ENCODE data around the gene RAD18. TPM values are rescaled to one million over a fixed set of nuclear protein-coding genes. Genes with fewer than 3 reads are reported as not detected.

Gene RAD18
- total RNA-seq, 1 donor from 2014 or later = 35.4 TPM

DNA sequence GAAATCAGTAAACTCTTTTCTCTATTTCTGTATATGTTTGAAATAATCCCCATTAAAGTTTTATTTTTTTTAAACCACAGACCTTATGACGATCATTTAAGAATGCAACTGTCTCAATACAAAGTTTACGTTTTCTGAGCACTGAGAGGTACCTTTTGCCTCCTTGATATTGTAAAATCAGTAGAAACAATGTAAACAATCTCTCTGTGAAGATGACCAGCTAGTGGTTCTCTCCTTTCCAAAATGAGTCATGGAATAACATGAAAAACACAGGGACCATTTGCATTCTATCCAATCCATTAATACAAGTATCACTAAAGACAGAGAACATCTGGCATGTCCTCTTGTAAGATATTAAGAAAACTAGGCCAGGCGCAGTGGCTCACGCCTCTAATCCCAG is 48.8 kb downstream of the RAD18 start:
- no peak for DNase-seq (ENCODE audit: extremely low spot score in 2 of 2)
- no peak overlapping the region for H3K27ac ChIP-seq
- TF ChIP-seq, protein P1, sequence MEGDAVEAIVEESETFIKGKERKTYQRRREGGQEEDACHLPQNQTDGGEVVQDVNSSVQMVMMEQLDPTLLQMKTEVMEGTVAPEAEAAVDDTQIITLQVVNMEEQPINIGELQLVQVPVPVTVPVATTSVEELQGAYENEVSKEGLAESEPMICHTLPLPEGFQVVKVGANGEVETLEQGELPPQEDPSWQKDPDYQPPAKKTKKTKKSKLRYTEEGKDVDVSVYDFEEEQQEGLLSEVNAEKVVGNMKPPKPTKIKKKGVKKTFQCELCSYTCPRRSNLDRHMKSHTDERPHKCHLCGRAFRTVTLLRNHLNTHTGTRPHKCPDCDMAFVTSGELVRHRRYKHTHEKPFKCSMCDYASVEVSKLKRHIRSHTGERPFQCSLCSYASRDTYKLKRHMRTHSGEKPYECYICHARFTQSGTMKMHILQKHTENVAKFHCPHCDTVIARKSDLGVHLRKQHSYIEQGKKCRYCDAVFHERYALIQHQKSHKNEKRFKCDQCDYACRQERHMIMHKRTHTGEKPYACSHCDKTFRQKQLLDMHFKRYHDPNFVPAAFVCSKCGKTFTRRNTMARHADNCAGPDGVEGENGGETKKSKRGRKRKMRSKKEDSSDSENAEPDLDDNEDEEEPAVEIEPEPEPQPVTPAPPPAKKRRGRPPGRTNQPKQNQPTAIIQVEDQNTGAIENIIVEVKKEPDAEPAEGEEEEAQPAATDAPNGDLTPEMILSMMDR (IDR thresholded peaks at IDR 0.05) = no peak
- no peak for TF ChIP-seq POLR2A (IDR thresholded peaks at IDR 0.05)
- TF ChIP-seq POLR2AphosphoS5 (IDR thresholded peaks at IDR 0.05; ENCODE audit: insufficient read depth in 1 of 2, low read depth in 1 of 2) = no peak
- no peaks in the 10 kb centered on the region for H3K9me3 ChIP-seq
- intact Hi-C loops (cut with DNase I) = no loop called here
- no peak overlapping the region for H3K4me3 ChIP-seq
- H3K4me1 ChIP-seq = no peaks in the 10 kb centered on the region
- H3K36me3 ChIP-seq = no peaks in the 10 kb centered on the region
- H3K27me3 ChIP-seq = no peaks in the 10 kb centered on the region

GRCh38 chr3:8911781-8912180 is 51.5 kb downstream of the RAD18 start:
- no peak overlapping the region for H3K27ac ChIP-seq
- H3K4me1 ChIP-seq = no peaks in the 10 kb centered on the region
- TF ChIP-seq POLR2A (IDR thresholded peaks at IDR 0.05) (no peak), POLR2AphosphoS5 (IDR thresholded peaks at IDR 0.05; ENCODE audit: insufficient read depth in 1 of 2, low read depth in 1 of 2) (no peak)
- TF ChIP-seq, protein P1 (IDR thresholded peaks at IDR 0.05) = no peak
- H3K27me3 ChIP-seq = no peaks in the 10 kb centered on the region
- H3K9me3 ChIP-seq = no peaks in the 10 kb centered on the region
- intact Hi-C loops (cut with DNase I) = no loop called here
- H3K36me3 ChIP-seq = no peaks in the 10 kb centered on the region
- DNase-seq (ENCODE audit: extremely low spot score in 2 of 2) = no peak
- H3K4me3 ChIP-seq = no peak overlapping the region

DNA sequence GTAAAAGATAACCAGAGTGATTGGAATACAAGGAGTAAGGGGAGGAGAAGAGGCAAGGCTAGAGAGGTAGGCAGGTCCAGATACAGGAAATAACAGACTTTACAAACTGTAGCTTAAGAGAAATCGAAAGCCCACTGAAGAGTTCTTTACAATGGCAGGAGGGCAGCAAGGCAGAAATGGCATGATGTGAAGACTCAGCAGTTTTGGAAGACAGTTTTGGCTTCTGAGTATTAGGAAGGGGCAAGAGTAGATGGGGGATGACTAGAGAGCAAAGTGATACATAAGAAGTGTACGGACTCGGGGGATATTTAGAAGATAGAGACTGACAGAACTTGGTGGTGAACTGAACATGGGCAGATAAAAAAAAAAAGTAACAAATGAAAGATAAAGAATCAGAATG is 54.1 kb downstream of the RAD18 start:
- Histone ChIP-seq H3K27me3 (no peaks in the 10 kb centered on the region), H3K4me1 (no peaks in the 10 kb centered on the region), H3K4me3 (no peak overlapping the region), H3K9me3 (no peaks in the 10 kb centered on the region), H3K36me3 (no peaks in the 10 kb centered on the region), H3K27ac (no peak overlapping the region)
- no peak for DNase-seq (ENCODE audit: extremely low spot score in 2 of 2)
- intact Hi-C loops (cut with DNase I) = no loop called here
- TF ChIP-seq POLR2AphosphoS5 (IDR thresholded peaks at IDR 0.05; ENCODE audit: insufficient read depth in 1 of 2, low read depth in 1 of 2) (no peak), POLR2A (IDR thresholded peaks at IDR 0.05) (no peak)
- TF ChIP-seq, protein P1 (IDR thresholded peaks at IDR 0.05) = no peak

DNA sequence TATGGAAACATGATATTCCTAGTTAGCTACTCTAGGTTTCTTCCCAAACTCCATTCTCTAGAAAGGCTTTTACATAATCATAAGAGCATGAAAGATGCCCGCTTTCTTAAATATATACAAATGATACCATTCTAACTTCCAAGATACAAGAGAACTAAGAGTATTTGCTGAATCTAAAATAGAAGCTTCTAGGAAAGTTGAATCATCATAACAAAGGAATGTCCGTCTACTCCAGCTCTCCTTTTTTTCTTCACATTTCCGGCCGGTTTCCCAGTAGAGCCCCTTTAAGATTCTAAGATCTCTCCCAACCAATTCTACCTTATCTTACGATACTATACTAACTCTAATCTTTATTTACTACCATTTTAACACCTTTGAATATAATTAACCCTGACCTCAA is 60.1 kb downstream of the RAD18 start:
- Histone ChIP-seq H3K27ac (no peak overlapping the region), H3K4me3 (no peak overlapping the region), H3K36me3 (no peaks in the 10 kb centered on the region), H3K9me3 (no peaks in the 10 kb centered on the region), H3K4me1 (no peaks in the 10 kb centered on the region), H3K27me3 (no peaks in the 10 kb centered on the region)
- DNase-seq (ENCODE audit: extremely low spot score in 2 of 2) = no peak
- TF ChIP-seq POLR2A (IDR thresholded peaks at IDR 0.05) (no peak), POLR2AphosphoS5 (IDR thresholded peaks at IDR 0.05; ENCODE audit: insufficient read depth in 1 of 2, low read depth in 1 of 2) (no peak)
- TF ChIP-seq, protein P1 (IDR thresholded peaks at IDR 0.05) = no peak
- intact Hi-C loops (cut with DNase I) = no loop called here

DNA sequence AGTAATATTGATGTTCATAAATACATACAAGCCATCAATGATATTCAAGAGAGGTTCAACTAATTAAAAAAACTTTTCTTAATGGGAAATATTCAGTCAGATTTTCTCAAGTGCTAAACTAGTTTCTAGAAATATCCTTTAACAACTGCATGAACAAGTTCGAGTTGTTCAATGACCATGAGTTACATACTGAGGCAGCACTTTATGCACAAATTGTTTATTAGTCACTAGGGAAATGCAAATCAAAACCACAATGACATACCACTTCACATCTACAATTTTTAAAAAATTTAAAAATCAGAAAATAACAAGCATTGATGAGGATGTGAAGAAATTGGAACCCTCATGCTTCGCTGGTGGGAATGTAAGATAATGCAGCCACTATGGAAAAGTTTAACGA is 62.4 kb downstream of the RAD18 start:
- no peaks in the 10 kb centered on the region for H3K27me3 ChIP-seq
- no peaks in the 10 kb centered on the region for H3K9me3 ChIP-seq
- H3K4me1 ChIP-seq = no peaks in the 10 kb centered on the region
- DNase-seq (ENCODE audit: extremely low spot score in 2 of 2) = no peak
- TF ChIP-seq, protein P1 (IDR thresholded peaks at IDR 0.05) = no peak
- H3K4me3 ChIP-seq = no peak overlapping the region
- H3K27ac ChIP-seq = no peak overlapping the region
- no peaks in the 10 kb centered on the region for H3K36me3 ChIP-seq
- intact Hi-C loops (cut with DNase I) = no loop called here

Data from vagina (tissue), 2 donors.